K562 (cell line): ENCODE measurements around the gene AIF1. TPM values are rescaled to one million over a fixed set of nuclear protein-coding genes. Genes with fewer than 3 reads are reported as not detected.
A peak's percentile ranks its signal among the peaks of the same experiment; 100 is the strongest.

Experiments
- ARID2 ChIP-seq: fragments of 450-650 bp; IDR thresholded peaks from 2 replicates; pipeline ENCODE4 v1.6.1; 2017; ENCODE audit warnings: antibody characterized with exemption, mild to moderate bottlenecking
- ARNT ChIP-seq, 2 experiments: fragments of 450-650 bp; IDR thresholded peaks; 2 replicates each; pipeline ENCODE4 v1.6.1; 2016; ENCODE audit warnings: mild to moderate bottlenecking in 1 of 2
- CEBPG ChIP-seq, 3 experiments: fragments of 200-800 bp in 1 of 3; sonication (Bioruptor generic) in 1 of 3; sonication (generic) in 1 of 3; formaldehyde crosslinking in 1 of 3; IDR thresholded peaks in 2 of 3; conservative IDR thresholded peaks in 1 of 3; 2 replicates each; pipeline versions ENCODE4 v1.6.1 to v1.8.0; 2016 to 2022; ENCODE audit warnings: missing compliant biosample characterization in 2 of 3, missing genetic modification characterization in 2 of 3, mild to moderate bottlenecking in 1 of 3, missing genetic modification reagents in 1 of 3
- EP300 ChIP-seq: IDR thresholded peaks from 2 replicates; pipeline ENCODE4 v1.6.1; 2012; ENCODE audit warnings: low read length, improper control_type of control experiment
- HMGXB4 ChIP-seq: sonication (generic); formaldehyde crosslinking; IDR thresholded peaks from 2 replicates; pipeline ENCODE4 v1.8.1; 2023; ENCODE audit warnings: mild to moderate bottlenecking, missing genetic modification reagents
- KLF16 ChIP-seq: IDR thresholded peaks from 2 replicates; pipeline ENCODE4 v1.6.1; 2016; ENCODE audit warnings: antibody characterized with exemption
- MAZ ChIP-seq, 2 experiments: fragments of 450-650 bp in 1 of 2; sonication (generic) in 1 of 2; formaldehyde crosslinking; IDR thresholded peaks in 1 of 2; conservative IDR thresholded peaks in 1 of 2; 2 replicates each; pipeline versions ENCODE4 v1.4.0 to v1.5.0; 2020; ENCODE audit warnings: mild to moderate bottlenecking in 1 of 2, missing genetic modification reagents in 1 of 2
- NR2C2 ChIP-seq, 2 experiments: fragments of 200-800 bp in 1 of 2; sonication (Bioruptor generic) in 1 of 2; sonication (generic) in 1 of 2; formaldehyde crosslinking in 1 of 2; IDR thresholded peaks; 2 replicates each; pipeline versions ENCODE4 v1.6.1 to v1.8.0; 2016 to 2022; ENCODE audit warnings: mild to moderate bottlenecking in 1 of 2, missing compliant biosample characterization in 1 of 2, missing genetic modification characterization in 1 of 2, missing genetic modification reagents in 1 of 2
- SIN3A ChIP-seq, 2 experiments: fragments of 150-350 bp in 1 of 2; IDR thresholded peaks; 2 replicates each; pipeline ENCODE4 v1.6.1; 2011 to 2016; ENCODE audit warnings: borderline replicate concordance in 2 of 2, low read depth in 2 of 2, low read length in 2 of 2, mild to moderate bottlenecking in 2 of 2, moderate library complexity in 2 of 2; ENCODE audit not compliant: control insufficient read depth in 1 of 2
- TSC22D4 ChIP-seq: fragments of 450-650 bp; IDR thresholded peaks from 2 replicates; pipeline ENCODE4 v1.6.1; 2016; ENCODE audit warnings: missing genetic modification characterization, missing biosample characterization, control low read depth
- ZNF212 ChIP-seq: fragments of 450-650 bp; formaldehyde crosslinking; IDR thresholded peaks from 2 replicates; pipeline ENCODE4 v1.4.0; 2020; ENCODE audit warnings: mild to moderate bottlenecking
- ZNF263 ChIP-seq: sonication (generic); formaldehyde crosslinking; IDR thresholded peaks from 2 replicates; pipeline ENCODE4 v1.8.0; 2022; ENCODE audit warnings: mild to moderate bottlenecking, missing genetic modification reagents, borderline replicate concordance
- polyA plus RNA-seq, 8 experiments: library from polyadenylated mRNA; depleted of rRNA in 4 of 8; stranded (reverse) in 5 of 8; unstranded in 3 of 8; fragments of >200 nt; fragmentation: Nextera tagmentation in 2 of 8; fragmentation: Illumina TruSeq in 1 of 8; extraction: Ambion mirVana in 2 of 8; extraction: Trizol in 1 of 8; gene quantifications; 2 replicates each; pipeline versions ENCODE4 v1.2.1 to v1.2.3, GENCODE V29; 2011 to 2014; ENCODE audit warnings: inconsistent platforms in 1 of 8, missing spikeins in 1 of 8
- total RNA-seq, 7 experiments: library from RNA; depleted of rRNA in 6 of 7; stranded (reverse); fragments of >200 nt in 6 of 7; fragmentation: Illumina TruSeq in 2 of 7; extraction: Trizol in 2 of 7; gene quantifications; 2 replicates each; pipeline versions ENCODE4 v1.2.1 to v1.2.3, GENCODE V29; 2011 to 2021; ENCODE audit warnings: low replicate concordance in 1 of 7
- TF ChIP-seq, protein P1 (sequence below): fragments of 250-450 bp; sonication (Bioruptor Pico); IDR thresholded peaks from 2 replicates; pipeline ENCODE4 v1.4.0; 2020
- TF ChIP-seq, protein P2 (sequence below): fragments of 250-450 bp; sonication (Bioruptor Pico); IDR thresholded peaks from 2 replicates; pipeline ENCODE4 v1.5.0; 2022; ENCODE audit warnings: mild to moderate bottlenecking

The AIF1 gene
- total and polyA plus RNA-seq, 9 of the 15 experiments (the other 6 are each of a cell fraction or from before 2014, with no cell fraction given) = 9.4 to 33.4 (median 19.4) TPM

GRCh38 chr6:31660381-31661261 lies 45.6 kb downstream of the AIF1 start, which contains the start of gene C6orf47 (continued):
- TF ChIP-seq NR2C2 (CRISPR knock-in tag; IDR thresholded peaks at IDR 0.05) (no peak; the same call in 1 of the 2 replicates), NR2C2 (tag; IDR thresholded peaks at IDR 0.05) (no peak), SIN3A (IDR thresholded peaks at IDR 0.05; ENCODE audit: borderline replicate concordance in 2 of 2, control insufficient read depth in 1 of 2, low read depth in 2 of 2, low read length in 2 of 2) (peak; percentile 66 to 98; a peak in 3 of 4 replicates), CEBPG (CRISPR knock-in tag; IDR thresholded peaks at IDR 0.05) (peak; percentile 64; the same call in 1 of the 2 replicates), CEBPG (tag; conservative IDR thresholded peaks at IDR 0.05 in 1 of 2, IDR thresholded peaks at IDR 0.05 in 1 of 2) (peak in 1 of 2 experiments; percentile 79; a peak in 2 of 4 replicates), KLF16 (peak; percentile 52; the same call in 1 of the 2 replicates), ARNT (IDR thresholded peaks at IDR 0.05) (peak in 1 of 2 experiments; percentile 62; a peak in 1 of 4 replicates), ARID2 (peak; percentile 40; the same call in 1 of the 2 replicates), ZNF263 (CRISPR knock-in tag) (peak; percentile 72), TSC22D4 (tag) (no peak), ZNF212 (CRISPR knock-in tag) (peak; percentile 89; the same call in 1 of the 2 replicates), HMGXB4 (CRISPR knock-in tag) (0 out of 2 replicates have a peak, but pooled peaks have one; percentile 29), MAZ (CRISPR knock-in tag; conservative IDR thresholded peaks at IDR 0.05 in 1 of 2, IDR thresholded peaks at IDR 0.05 in 1 of 2) (peak; percentile 92 to 95), EP300 (0 out of 2 replicates have a peak, but pooled peaks have one; percentile 62)
- TF ChIP-seq, protein P1, sequence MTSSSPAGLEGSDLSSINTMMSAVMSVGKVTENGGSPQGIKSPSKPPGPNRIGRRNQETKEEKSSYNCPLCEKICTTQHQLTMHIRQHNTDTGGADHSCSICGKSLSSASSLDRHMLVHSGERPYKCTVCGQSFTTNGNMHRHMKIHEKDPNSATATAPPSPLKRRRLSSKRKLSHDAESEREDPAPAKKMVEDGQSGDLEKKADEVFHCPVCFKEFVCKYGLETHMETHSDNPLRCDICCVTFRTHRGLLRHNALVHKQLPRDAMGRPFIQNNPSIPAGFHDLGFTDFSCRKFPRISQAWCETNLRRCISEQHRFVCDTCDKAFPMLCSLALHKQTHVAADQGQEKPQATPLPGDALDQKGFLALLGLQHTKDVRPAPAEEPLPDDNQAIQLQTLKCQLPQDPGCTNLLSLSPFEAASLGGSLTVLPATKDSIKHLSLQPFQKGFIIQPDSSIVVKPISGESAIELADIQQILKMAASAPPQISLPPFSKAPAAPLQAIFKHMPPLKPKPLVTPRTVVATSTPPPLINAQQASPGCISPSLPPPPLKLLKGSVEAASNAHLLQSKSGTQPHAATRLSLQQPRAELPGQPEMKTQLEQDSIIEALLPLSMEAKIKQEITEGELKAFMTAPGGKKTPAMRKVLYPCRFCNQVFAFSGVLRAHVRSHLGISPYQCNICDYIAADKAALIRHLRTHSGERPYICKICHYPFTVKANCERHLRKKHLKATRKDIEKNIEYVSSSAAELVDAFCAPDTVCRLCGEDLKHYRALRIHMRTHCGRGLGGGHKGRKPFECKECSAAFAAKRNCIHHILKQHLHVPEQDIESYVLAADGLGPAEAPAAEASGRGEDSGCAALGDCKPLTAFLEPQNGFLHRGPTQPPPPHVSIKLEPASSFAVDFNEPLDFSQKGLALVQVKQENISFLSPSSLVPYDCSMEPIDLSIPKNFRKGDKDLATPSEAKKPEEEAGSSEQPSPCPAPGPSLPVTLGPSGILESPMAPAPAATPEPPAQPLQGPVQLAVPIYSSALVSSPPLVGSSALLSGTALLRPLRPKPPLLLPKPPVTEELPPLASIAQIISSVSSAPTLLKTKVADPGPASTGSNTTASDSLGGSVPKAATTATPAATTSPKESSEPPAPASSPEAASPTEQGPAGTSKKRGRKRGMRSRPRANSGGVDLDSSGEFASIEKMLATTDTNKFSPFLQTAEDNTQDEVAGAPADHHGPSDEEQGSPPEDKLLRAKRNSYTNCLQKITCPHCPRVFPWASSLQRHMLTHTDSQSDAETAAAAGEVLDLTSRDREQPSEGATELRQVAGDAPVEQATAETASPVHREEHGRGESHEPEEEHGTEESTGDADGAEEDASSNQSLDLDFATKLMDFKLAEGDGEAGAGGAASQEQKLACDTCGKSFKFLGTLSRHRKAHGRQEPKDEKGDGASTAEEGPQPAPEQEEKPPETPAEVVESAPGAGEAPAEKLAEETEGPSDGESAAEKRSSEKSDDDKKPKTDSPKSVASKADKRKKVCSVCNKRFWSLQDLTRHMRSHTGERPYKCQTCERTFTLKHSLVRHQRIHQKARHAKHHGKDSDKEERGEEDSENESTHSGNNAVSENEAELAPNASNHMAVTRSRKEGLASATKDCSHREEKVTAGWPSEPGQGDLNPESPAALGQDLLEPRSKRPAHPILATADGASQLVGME (CRISPR knock-in tag) = 0 out of 2 replicates have a peak, but pooled peaks have one; percentile 29
- TF ChIP-seq, protein P2, sequence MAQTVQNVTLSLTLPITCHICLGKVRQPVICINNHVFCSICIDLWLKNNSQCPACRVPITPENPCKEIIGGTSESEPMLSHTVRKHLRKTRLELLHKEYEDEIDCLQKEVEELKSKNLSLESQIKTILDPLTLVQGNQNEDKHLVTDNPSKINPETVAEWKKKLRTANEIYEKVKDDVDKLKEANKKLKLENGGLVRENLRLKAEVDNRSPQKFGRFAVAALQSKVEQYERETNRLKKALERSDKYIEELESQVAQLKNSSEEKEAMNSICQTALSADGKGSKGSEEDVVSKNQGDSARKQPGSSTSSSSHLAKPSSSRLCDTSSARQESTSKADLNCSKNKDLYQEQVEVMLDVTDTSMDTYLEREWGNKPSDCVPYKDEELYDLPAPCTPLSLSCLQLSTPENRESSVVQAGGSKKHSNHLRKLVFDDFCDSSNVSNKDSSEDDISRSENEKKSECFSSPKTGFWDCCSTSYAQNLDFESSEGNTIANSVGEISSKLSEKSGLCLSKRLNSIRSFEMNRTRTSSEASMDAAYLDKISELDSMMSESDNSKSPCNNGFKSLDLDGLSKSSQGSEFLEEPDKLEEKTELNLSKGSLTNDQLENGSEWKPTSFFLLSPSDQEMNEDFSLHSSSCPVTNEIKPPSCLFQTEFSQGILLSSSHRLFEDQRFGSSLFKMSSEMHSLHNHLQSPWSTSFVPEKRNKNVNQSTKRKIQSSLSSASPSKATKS (CRISPR knock-in tag) = peak; percentile 75; the same call in 1 of the 2 replicates
